Activated T-helper 2 cell treated with anti-CD3 and anti-CD28 coated beads, Interferon-gamma antibody, Interleukin-2, Interleukin-4, amounts not matched to agents 10 μg/mL and 5 μg/mL and 100 μg/mL, durations not matched to agents 14 hours and 24 hours and 36 hours (primary cell): ENCODE measurements around the gene HCCS. TPM values are rescaled to one million over a fixed set of nuclear protein-coding genes. Genes with fewer than 3 reads are reported as not detected.

Experiments used
- DNase-seq: peaks from one replicate; pipeline ENCODE4 v3.0.0; 2021; ENCODE audit warnings: low spot score
- H3K27ac Mint-ChIP-seq: one replicate; pipeline ENCODE4 v1.8.0; 2021; ENCODE audit warnings: mixed read lengths
- H3K27me3 Mint-ChIP-seq: one replicate; pipeline ENCODE4 v1.8.0; 2021; ENCODE audit warnings: low read depth, mixed read lengths
- H3K36me3 Mint-ChIP-seq: one replicate; pipeline ENCODE4 v1.8.0; 2021; ENCODE audit warnings: low read depth, mixed read lengths
- H3K4me1 Mint-ChIP-seq: one replicate; pipeline ENCODE4 v1.8.0; 2021; ENCODE audit warnings: low read depth, mixed read lengths
- H3K4me3 Mint-ChIP-seq: one replicate; pipeline ENCODE4 v1.8.0; 2021; ENCODE audit warnings: low read depth, mild to moderate bottlenecking, moderate library complexity, mixed read lengths
- H3K9me3 Mint-ChIP-seq: one replicate; pipeline ENCODE4 v1.8.0; 2021; ENCODE audit warnings: mixed read lengths
- intact Hi-C: fragments of 100-400 bp; cut with micrococcal nuclease; formaldehyde crosslinking; loops from one replicate; pipeline ENCODE4 v1.15.1; 2023
- total RNA-seq: library from RNA; stranded (reverse); gene quantifications from 2 replicates; pipeline ENCODE4 v1.2.3, GENCODE V29; 2022

HCCS gene
- total RNA-seq = 24.4 and 26.1 TPM in 2 replicates

- no peak within 1 kb of the TSS for H3K4me3 Mint-ChIP-seq
- intact Hi-C loops = loop anchor here (10.0 kb wide), 1 partner anchor 644 kb away; the partner anchor contains the start of gene MSL3
Observed at GRCh38 chrX:11111037-11111851, at the start of gene HCCS. Gene HCCS (plus strand): TSS chrX:11111332. CDS start chrX:11112061, 729 bp downstream.

DNA sequence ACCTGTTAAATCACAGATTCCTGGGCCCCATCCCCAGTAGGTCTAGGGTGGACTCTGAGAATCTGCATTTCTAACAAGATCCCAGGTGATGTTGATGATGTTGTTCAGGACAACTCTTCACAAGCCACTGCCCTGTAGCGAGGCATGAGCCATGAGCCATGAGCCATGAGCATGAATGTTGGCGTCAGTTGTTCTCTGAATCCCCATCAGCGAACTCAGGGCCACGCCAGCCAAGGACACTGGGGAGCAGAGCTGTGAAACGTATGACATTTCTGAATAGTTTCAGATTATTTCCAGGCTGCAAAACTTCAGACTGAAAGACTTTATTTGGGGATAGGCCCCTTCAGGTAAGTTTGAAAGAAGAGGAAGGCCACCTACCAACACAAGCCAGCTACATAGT lies 46.9 kb upstream of the HCCS start:
- intact Hi-C loops = no loop called here
- H3K9me3 Mint-ChIP-seq = no peaks in the 10 kb centered on the region
- H3K4me3 Mint-ChIP-seq = no peak overlapping the region
- H3K27me3 Mint-ChIP-seq = no peaks in the 10 kb centered on the region
- H3K27ac Mint-ChIP-seq = no peak overlapping the region
- no peak for DNase-seq
- H3K36me3 Mint-ChIP-seq = no peaks in the 10 kb centered on the region
- no peaks in the 10 kb centered on the region for H3K4me1 Mint-ChIP-seq

More at GRCh38 chrX:11111037-11111851, at the start of gene HCCS:
- Mint-ChIP-seq H3K27me3 (no peaks in the 10 kb centered on the region), H3K9me3 (no peaks in the 10 kb centered on the region), H3K27ac (peak within 1 kb of the TSS; percentile 89), H3K36me3 (peaks cover 23% of the 10 kb centered on the region), H3K4me1 (peaks cover 14% of the 10 kb centered on the region)
- DNase-seq = peak; percentile 77

GRCh38 chrX:11064851-11065600 lies 46.1 kb upstream of the HCCS start:
- no peak overlapping the region for H3K27ac Mint-ChIP-seq
- no peaks in the 10 kb centered on the region for H3K4me1 Mint-ChIP-seq
- no peaks in the 10 kb centered on the region for H3K36me3 Mint-ChIP-seq
- H3K9me3 Mint-ChIP-seq = no peaks in the 10 kb centered on the region
- DNase-seq = no peak
- H3K4me3 Mint-ChIP-seq = no peak overlapping the region
- intact Hi-C loops = no loop called here
- no peaks in the 10 kb centered on the region for H3K27me3 Mint-ChIP-seq

GRCh38 chrX:11066812-11067211 lies 44.3 kb upstream of the HCCS start:
- Mint-ChIP-seq H3K27me3 (no peaks in the 10 kb centered on the region), H3K9me3 (no peaks in the 10 kb centered on the region), H3K4me1 (no peaks in the 10 kb centered on the region), H3K27ac (no peak overlapping the region), H3K4me3 (no peak overlapping the region), H3K36me3 (no peaks in the 10 kb centered on the region)
- DNase-seq = no peak
- intact Hi-C loops = no loop called here

DNA sequence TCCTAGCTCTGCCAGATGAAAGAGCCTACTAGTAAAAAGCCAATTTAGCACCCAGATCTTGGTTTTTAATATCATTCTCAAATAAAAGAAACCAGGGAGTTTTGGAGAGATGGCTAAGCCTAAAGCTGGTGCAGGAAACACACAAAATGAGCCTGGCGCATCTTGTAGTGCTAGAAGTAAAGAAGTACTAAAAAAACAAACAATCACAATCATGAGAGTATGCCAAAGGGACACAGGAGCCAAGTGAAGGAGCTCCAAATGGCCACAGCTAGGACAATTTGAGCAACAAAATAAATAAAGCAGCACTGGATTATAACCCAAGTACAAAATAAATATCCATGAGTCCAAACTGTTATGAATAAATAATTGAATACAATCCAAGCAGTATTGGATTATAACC lies 37.8 kb upstream of the HCCS start:
- no peak overlapping the region for H3K27ac Mint-ChIP-seq
- H3K4me3 Mint-ChIP-seq = no peak overlapping the region
- no peaks in the 10 kb centered on the region for H3K9me3 Mint-ChIP-seq
- no peaks in the 10 kb centered on the region for H3K36me3 Mint-ChIP-seq
- no peaks in the 10 kb centered on the region for H3K4me1 Mint-ChIP-seq
- DNase-seq = no peak
- intact Hi-C loops = no loop called here
- H3K27me3 Mint-ChIP-seq = no peaks in the 10 kb centered on the region

DNA sequence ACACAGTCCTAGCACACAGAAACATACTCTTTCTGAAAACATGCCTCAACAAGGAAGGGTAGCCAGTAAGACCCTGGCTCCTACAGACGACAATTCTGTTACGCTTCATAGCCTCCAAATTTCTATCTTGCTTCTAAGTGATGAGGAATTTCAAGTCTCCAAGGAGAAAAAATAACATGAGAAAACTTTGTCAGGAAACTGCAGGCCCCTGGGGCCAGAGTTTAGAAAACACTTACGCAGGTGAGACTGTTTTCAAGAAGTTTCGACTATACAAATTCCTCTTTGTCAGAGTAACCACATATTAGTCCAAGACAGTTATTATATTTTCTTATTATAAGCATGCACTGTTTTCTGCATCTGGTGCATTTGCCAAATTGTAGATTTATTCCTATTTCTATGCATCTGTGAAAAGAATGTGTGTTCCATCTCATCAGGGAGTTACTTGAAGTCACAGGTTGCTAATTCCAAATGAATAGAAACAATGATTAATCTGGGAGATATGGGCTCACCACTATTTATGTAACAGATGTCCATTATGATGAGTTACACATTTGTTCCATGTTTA lies 30.3 kb upstream of the HCCS start:
- H3K27me3 Mint-ChIP-seq = no peaks in the 10 kb centered on the region
- H3K9me3 Mint-ChIP-seq = no peaks in the 10 kb centered on the region
- no peak for DNase-seq
- no peak overlapping the region for H3K4me3 Mint-ChIP-seq
- H3K36me3 Mint-ChIP-seq = no peaks in the 10 kb centered on the region
- H3K27ac Mint-ChIP-seq = no peak overlapping the region
- intact Hi-C loops = no loop called here
- no peaks in the 10 kb centered on the region for H3K4me1 Mint-ChIP-seq

GRCh38 chrX:11081511-11081910 lies 29.6 kb upstream of the HCCS start:
- intact Hi-C loops = no loop called here
- H3K4me3 Mint-ChIP-seq = no peak overlapping the region
- H3K27ac Mint-ChIP-seq = no peak overlapping the region

GRCh38 chrX:11085305-11085704 lies 25.8 kb upstream of the HCCS start:
- DNase-seq = no peak
- intact Hi-C loops = no loop called here
- H3K27ac Mint-ChIP-seq = no peak overlapping the region
- H3K4me3 Mint-ChIP-seq = no peak overlapping the region
- no peaks in the 10 kb centered on the region for H3K36me3 Mint-ChIP-seq
- H3K9me3 Mint-ChIP-seq = peaks cover 6% of the 10 kb centered on the region
- no peaks in the 10 kb centered on the region for H3K27me3 Mint-ChIP-seq
- no peaks in the 10 kb centered on the region for H3K4me1 Mint-ChIP-seq

More at GRCh38 chrX:11081511-11081910, 29.6 kb upstream of the HCCS start:
- Mint-ChIP-seq H3K27me3 (no peaks in the 10 kb centered on the region), H3K9me3 (no peaks in the 10 kb centered on the region), H3K4me1 (no peaks in the 10 kb centered on the region), H3K36me3 (no peaks in the 10 kb centered on the region)
- no peak for DNase-seq

GRCh38 chrX:11089802-11090201 lies 21.3 kb upstream of the HCCS start:
- Mint-ChIP-seq H3K4me1 (no peaks in the 10 kb centered on the region), H3K27ac (no peak overlapping the region), H3K4me3 (no peak overlapping the region), H3K36me3 (no peaks in the 10 kb centered on the region), H3K27me3 (no peaks in the 10 kb centered on the region), H3K9me3 (peaks cover 12% of the 10 kb centered on the region)
- intact Hi-C loops = no loop called here
- DNase-seq = no peak

DNA sequence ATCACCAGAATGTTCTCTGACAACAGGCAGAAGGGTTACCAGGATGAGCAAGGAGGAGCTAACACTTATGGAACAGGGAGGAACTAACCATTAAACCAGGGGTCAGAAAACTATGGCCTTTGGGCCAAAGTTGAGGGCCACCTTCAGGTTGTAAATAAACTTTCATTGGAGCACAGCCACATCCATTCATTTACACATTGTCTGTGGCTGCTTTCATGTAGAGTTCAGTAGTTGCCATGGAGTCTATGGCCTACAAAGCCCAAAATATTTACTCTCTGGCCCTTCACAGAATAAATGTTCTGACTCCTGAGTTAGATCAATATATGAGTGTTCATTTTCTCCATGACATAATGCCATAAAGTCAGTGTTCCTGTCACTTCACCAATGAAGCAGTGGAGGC lies 13.2 kb upstream of the HCCS start:
- intact Hi-C loops = no loop called here

DNA sequence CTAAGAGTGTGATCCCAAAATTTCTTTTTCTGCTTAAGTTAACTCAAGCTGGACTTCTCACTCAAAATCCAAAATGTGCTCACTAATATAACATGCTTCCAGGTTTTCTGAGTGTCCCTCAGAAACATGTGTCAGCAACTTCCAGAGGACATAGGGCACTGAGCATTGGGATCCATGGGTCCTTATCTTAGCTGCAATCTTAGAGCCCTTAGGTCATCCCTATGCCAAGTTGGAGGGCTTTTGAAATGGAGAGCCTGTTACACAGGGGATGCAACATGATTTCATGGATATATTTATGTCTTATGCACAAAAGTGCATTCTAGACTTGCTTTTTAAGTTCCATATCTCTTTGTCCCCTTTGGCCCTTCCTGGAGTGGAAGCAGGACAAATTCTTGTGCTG lies 11.7 kb upstream of the HCCS start:
- Mint-ChIP-seq H3K9me3 (no peaks in the 10 kb centered on the region), H3K27me3 (no peaks in the 10 kb centered on the region), H3K27ac (no peak overlapping the region), H3K4me3 (no peak overlapping the region), H3K4me1 (peaks cover 4% of the 10 kb centered on the region), H3K36me3 (no peaks in the 10 kb centered on the region)
- intact Hi-C loops = no loop called here
- DNase-seq = no peak

More for the DNA sequence above, 13.2 kb upstream of the HCCS start:
- no peaks in the 10 kb centered on the region for H3K9me3 Mint-ChIP-seq
- H3K4me1 Mint-ChIP-seq = peaks cover 1% of the 10 kb centered on the region
- H3K27ac Mint-ChIP-seq = no peak overlapping the region
- no peak overlapping the region for H3K4me3 Mint-ChIP-seq
- DNase-seq = no peak
- no peaks in the 10 kb centered on the region for H3K36me3 Mint-ChIP-seq
- no peaks in the 10 kb centered on the region for H3K27me3 Mint-ChIP-seq

- no peak for DNase-seq
- Mint-ChIP-seq H3K9me3 (no peaks in the 10 kb centered on the region), H3K27me3 (no peaks in the 10 kb centered on the region), H3K27ac (no peak overlapping the region), H3K4me3 (no peak overlapping the region), H3K4me1 (peaks cover 4% of the 10 kb centered on the region), H3K36me3 (no peaks in the 10 kb centered on the region)
- intact Hi-C loops = no loop called here
Observed at GRCh38 chrX:11100281-11101035, 10.7 kb upstream of the HCCS start.
